Suprapubic skin (tissue), 3 donors: Measurements from ENCODE around the gene CALD1.

ENCODE experiments used
- EP300 ChIP-seq: sonication (generic); formaldehyde crosslinking; IDR thresholded peaks from one replicate; pipeline ENCODE4 v1.6.1; 2017; ENCODE audit warnings: antibody characterized with exemption
- POLR2A ChIP-seq, 2 donors: fragments of 450-650 bp; IDR thresholded peaks; one replicate each; pipeline ENCODE4 v1.6.1; 2017; ENCODE audit warnings: antibody characterized with exemption in 2 of 2, mild to moderate bottlenecking in 2 of 2, moderate library complexity in 2 of 2
- TF ChIP-seq, protein P1 (sequence below), 2 donors: fragments of 200-600 bp in 1 of 2; fragments of 450-650 bp in 1 of 2; sonication (generic) in 1 of 2; IDR thresholded peaks; one replicate each; pipeline ENCODE4 v1.5.1; 2016 to 2019; ENCODE audit warnings: antibody characterized with exemption in 2 of 2, mild to moderate bottlenecking in 1 of 2, moderate library complexity in 1 of 2

DNA sequence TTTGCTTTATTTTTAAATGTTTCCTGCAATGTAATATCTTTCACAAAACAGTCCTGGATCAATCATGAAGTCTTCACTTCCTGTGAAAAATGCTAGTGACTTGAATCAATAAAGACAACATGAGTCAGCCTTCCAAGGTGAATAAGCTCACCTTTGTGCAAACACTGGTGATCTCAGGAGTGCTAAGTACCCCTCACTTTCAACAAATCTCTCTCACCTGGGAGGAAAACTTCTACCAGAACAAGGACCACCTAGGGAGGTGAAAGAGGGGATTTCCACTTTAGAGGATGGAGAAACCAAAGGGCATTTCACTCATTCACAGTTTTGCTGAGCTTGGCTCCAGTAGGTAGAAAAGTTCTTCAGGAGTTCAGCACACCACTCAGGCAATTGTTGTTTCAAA, 64.8 kb downstream of the CALD1 start:
- TF ChIP-seq POLR2A (IDR thresholded peaks at IDR 0.05) (no peak), EP300 (no peak)
- TF ChIP-seq, protein P1, sequence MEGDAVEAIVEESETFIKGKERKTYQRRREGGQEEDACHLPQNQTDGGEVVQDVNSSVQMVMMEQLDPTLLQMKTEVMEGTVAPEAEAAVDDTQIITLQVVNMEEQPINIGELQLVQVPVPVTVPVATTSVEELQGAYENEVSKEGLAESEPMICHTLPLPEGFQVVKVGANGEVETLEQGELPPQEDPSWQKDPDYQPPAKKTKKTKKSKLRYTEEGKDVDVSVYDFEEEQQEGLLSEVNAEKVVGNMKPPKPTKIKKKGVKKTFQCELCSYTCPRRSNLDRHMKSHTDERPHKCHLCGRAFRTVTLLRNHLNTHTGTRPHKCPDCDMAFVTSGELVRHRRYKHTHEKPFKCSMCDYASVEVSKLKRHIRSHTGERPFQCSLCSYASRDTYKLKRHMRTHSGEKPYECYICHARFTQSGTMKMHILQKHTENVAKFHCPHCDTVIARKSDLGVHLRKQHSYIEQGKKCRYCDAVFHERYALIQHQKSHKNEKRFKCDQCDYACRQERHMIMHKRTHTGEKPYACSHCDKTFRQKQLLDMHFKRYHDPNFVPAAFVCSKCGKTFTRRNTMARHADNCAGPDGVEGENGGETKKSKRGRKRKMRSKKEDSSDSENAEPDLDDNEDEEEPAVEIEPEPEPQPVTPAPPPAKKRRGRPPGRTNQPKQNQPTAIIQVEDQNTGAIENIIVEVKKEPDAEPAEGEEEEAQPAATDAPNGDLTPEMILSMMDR (IDR thresholded peaks at IDR 0.05), result no peak
